ENCODE data around the gene PLXDC2.

The PLXDC2 gene

GRCh38 chr10:20006169-20006870 is 190.1 kb downstream of the PLXDC2 start:
- H3K27me3 Mint-ChIP-seq (ENCODE audit: low read depth), result no peaks in the 10 kb centered on the region
- H3K4me3 Mint-ChIP-seq, result no peak overlapping the region
- peak overlapping the region in 1 of 3 experiments; percentile 14 for H3K27ac Mint-ChIP-seq
- TF ChIP-seq CTCF (IDR thresholded peaks at IDR 0.05; ENCODE audit: unreplicated experiment in 3 of 3), result no peak
- H3K9me3 Mint-ChIP-seq, result no peaks in the 10 kb centered on the region
- no peaks in the 10 kb centered on the region for H3K4me1 Mint-ChIP-seq
- H3K36me3 Mint-ChIP-seq (ENCODE audit: low read depth), result peaks cover 31% of the 10 kb centered on the region

GRCh38 chr10:20007426-20007825 is 191.2 kb downstream of the PLXDC2 start:
- Mint-ChIP-seq H3K27ac (peak overlapping the region in 1 of 3 experiments; percentile 14), H3K4me3 (no peak overlapping the region), H3K27me3 (ENCODE audit: low read depth) (no peaks in the 10 kb centered on the region), H3K9me3 (no peaks in the 10 kb centered on the region), H3K4me1 (no peaks in the 10 kb centered on the region), H3K36me3 (ENCODE audit: low read depth) (peaks cover 24% of the 10 kb centered on the region)
- TF ChIP-seq CTCF (IDR thresholded peaks at IDR 0.05; ENCODE audit: unreplicated experiment in 3 of 3), result no peak

- TF ChIP-seq CTCF (IDR thresholded peaks at IDR 0.05; ENCODE audit: unreplicated experiment in 3 of 3), result no peak
- Mint-ChIP-seq H3K4me3 (no peak overlapping the region), H3K27ac (no peak overlapping the region), H3K9me3 (no peaks in the 10 kb centered on the region), H3K36me3 (ENCODE audit: low read depth) (peaks cover 10% of the 10 kb centered on the region), H3K4me1 (no peaks in the 10 kb centered on the region), H3K27me3 (ENCODE audit: low read depth) (no peaks in the 10 kb centered on the region)
Observed at GRCh38 chr10:20013991-20014750, 197.9 kb downstream of the PLXDC2 start.

GRCh38 chr10:20017961-20018360 is 201.7 kb downstream of the PLXDC2 start:
- no peak for TF ChIP-seq CTCF (IDR thresholded peaks at IDR 0.05; ENCODE audit: unreplicated experiment in 3 of 3)
- Mint-ChIP-seq H3K36me3 (ENCODE audit: low read depth) (peaks cover 10% of the 10 kb centered on the region), H3K27me3 (ENCODE audit: low read depth) (no peaks in the 10 kb centered on the region), H3K27ac (no peak overlapping the region), H3K4me1 (no peaks in the 10 kb centered on the region), H3K4me3 (no peak overlapping the region), H3K9me3 (no peaks in the 10 kb centered on the region)

- no peaks in the 10 kb centered on the region for H3K9me3 Mint-ChIP-seq
- no peak overlapping the region for H3K27ac Mint-ChIP-seq
- TF ChIP-seq CTCF (IDR thresholded peaks at IDR 0.05; ENCODE audit: unreplicated experiment in 3 of 3), result no peak
- no peak overlapping the region for H3K4me3 Mint-ChIP-seq
- H3K4me1 Mint-ChIP-seq, result no peaks in the 10 kb centered on the region
- peaks cover 9% of the 10 kb centered on the region for H3K36me3 Mint-ChIP-seq (ENCODE audit: low read depth)
- H3K27me3 Mint-ChIP-seq (ENCODE audit: low read depth), result no peaks in the 10 kb centered on the region
Observed at GRCh38 chr10:20020677-20021076, 204.4 kb downstream of the PLXDC2 start.
